Esophagus muscularis mucosa (tissue), 4 donors: ENCODE data around the gene GNB3. TPM values are rescaled to one million over a fixed set of nuclear protein-coding genes. Genes with fewer than 3 reads are reported as not detected.

Experiments
- DNase-seq: peaks from one replicate; pipeline ENCODE4 v3.0.0-alpha.2; 2017; ENCODE audit errors: extremely low spot score
- H3K27ac ChIP-seq, 4 donors: fragments of 200-600 bp; sonication (generic); replicated peaks in 1 of 4; 1 replicate in 3 of 4; 2 replicates in 1 of 4; pipeline ENCODE4 v1.5.1; 2016 to 2019; ENCODE audit warnings: mild to moderate bottlenecking in 1 of 4
- H3K27me3 ChIP-seq, 4 donors: fragments of 200-600 bp; sonication (generic); one replicate each; pipeline versions ENCODE4 v1.5.1 to v1.6.0; 2016 to 2019
- H3K36me3 ChIP-seq, 4 donors: fragments of 200-600 bp; sonication (generic); one replicate each; pipeline ENCODE4 v1.5.1; 2016 to 2019
- H3K4me1 ChIP-seq, 4 donors: fragments of 200-600 bp; sonication (generic); one replicate each; pipeline ENCODE4 v1.5.1; 2016 to 2019
- H3K4me3 ChIP-seq, 4 donors: fragments of 200-600 bp; sonication (generic); 1 replicate in 2 of 4; 2 replicates in 2 of 4; pipeline ENCODE4 v1.5.1; 2016 to 2019; ENCODE audit warnings: mild to moderate bottlenecking in 4 of 4, moderate library complexity in 1 of 4
- H3K9me3 ChIP-seq, 4 donors: fragments of 200-600 bp; sonication (generic); 1 replicate in 3 of 4; 2 replicates in 1 of 4; pipeline ENCODE4 v1.5.1; 2016 to 2019
- CTCF ChIP-seq, 3 experiments: fragments of 200-600 bp in 2 of 3; fragments of 450-650 bp in 1 of 3; sonication (generic) in 2 of 3; IDR thresholded peaks; one replicate each; pipeline ENCODE4 v1.5.1; 2017 to 2019; ENCODE audit warnings: antibody characterized with exemption in 3 of 3, mild to moderate bottlenecking in 2 of 3, moderate library complexity in 1 of 3
- EP300 ChIP-seq: sonication (generic); formaldehyde crosslinking; IDR thresholded peaks from one replicate; pipeline ENCODE4 v1.6.1; 2017; ENCODE audit warnings: antibody characterized with exemption
- POLR2A ChIP-seq: fragments of 450-650 bp; IDR thresholded peaks from one replicate; pipeline ENCODE4 v1.6.1; 2017; ENCODE audit warnings: antibody characterized with exemption, moderate library complexity, mild to moderate bottlenecking, low read depth
- POLR2AphosphoS5 ChIP-seq, 2 donors: sonication (generic); formaldehyde crosslinking; IDR thresholded peaks; one replicate each; pipeline ENCODE4 v1.6.1; 2017; ENCODE audit warnings: antibody characterized with exemption in 2 of 2
- WGBS: methylation state at CpG from one replicate; pipeline ENCODE4 v1.1.5; 2018; 5-methylcytosine and 5-hydroxymethylcytosine counted together
- intact Hi-C: fragments of 100-400 bp; cut with DNase I; formaldehyde crosslinking; loops from one replicate; pipeline ENCODE4 v1.15.1; 2023
- total RNA-seq, 4 donors: library from RNA; depleted of rRNA; stranded (reverse); fragments of >200 nt; gene quantifications; one replicate each; pipeline versions ENCODE4 v1.1.0 to v1.2.1, GENCODE V29; 2016

Gene GNB3
- total RNA-seq, 4 donors from 2014 or later, result 0.39 to 1.7 (median 0.46) TPM

- peaks cover 20 to 55% (median 49%) of the 10 kb centered on the region in 4 donors for H3K4me1 ChIP-seq
- no peak for DNase-seq
- 67% methylated on average over 7 of the region's 7 CpGs for WGBS
- intact Hi-C loops, result no loop called here
- peak overlapping the region; percentile 54 to 71 (median 58) for H3K4me3 ChIP-seq
- no peak overlapping the region for H3K27ac ChIP-seq
- peaks cover 0 to 38% (median 5%) of the 10 kb centered on the region in 4 donors for H3K27me3 ChIP-seq
- H3K9me3 ChIP-seq, result no peaks in the 10 kb centered on the region
- no peak for TF ChIP-seq POLR2AphosphoS5 (IDR thresholded peaks at IDR 0.05)
- TF ChIP-seq POLR2A, result no peak
- TF ChIP-seq EP300, result no peak
- TF ChIP-seq CTCF (IDR thresholded peaks at IDR 0.05), result no peak
- H3K36me3 ChIP-seq, result no peaks in the 10 kb centered on the region
Observed at GRCh38 chr12:6822426-6823135, 18.1 kb upstream of the GNB3 start.

DNA sequence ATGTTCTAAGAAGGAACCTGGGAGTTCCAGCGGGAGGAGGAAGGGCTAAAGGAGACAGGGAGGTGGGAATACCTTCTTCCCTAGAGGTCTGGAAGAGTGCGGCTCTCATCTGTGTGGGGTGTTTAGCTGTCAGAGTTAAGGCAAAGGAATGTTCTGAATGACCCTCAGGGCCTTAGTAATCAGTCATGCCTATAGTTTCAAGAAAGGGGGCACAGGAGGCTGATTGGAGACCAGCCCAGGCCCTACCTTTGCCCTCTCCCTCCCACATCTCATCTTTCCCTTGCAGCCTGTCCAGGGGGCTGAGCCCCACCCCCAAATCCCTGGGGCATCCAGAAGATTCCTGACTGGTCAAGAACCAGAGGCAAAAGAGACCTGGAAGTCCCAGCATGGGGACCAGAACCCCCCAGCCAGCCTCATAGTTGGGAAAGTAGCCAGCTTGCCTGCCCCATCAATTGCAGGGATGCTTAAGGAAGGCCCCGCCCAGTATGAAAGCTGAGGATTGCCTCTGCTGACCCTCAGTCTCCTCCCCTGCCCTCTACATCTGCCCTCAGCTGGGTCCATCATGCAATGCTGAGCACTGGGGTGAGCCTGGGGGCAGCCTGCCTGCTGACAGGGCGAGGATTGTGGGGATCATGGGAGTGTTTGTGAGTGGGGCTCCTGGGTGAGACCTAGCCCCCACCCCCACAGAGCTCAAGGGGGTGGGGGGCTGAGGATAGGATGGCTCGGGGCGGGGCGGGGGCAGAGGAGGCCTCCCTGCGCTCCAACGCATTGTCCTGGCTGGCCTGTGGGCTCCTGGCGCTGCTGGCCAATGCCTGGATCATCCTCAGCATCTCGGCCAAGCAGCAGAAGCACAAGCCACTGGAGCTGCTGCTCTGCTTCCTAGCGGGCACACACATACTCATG is 17.3 kb upstream of the GNB3 start:
- no peak for DNase-seq
- 65% methylated on average over 7 of the region's 12 CpGs for WGBS
- Histone ChIP-seq H3K27ac (no peak overlapping the region), H3K36me3 (no peaks in the 10 kb centered on the region), H3K4me1 (peaks cover 25 to 62% (median 56%) of the 10 kb centered on the region in 4 donors), H3K27me3 (peaks cover 0 to 38% (median 5%) of the 10 kb centered on the region in 4 donors), H3K9me3 (no peaks in the 10 kb centered on the region), H3K4me3 (no peak overlapping the region)
- intact Hi-C loops, result no loop called here
- no peak for TF ChIP-seq CTCF (IDR thresholded peaks at IDR 0.05)
- no peak for TF ChIP-seq EP300
- no peak for TF ChIP-seq POLR2A
- TF ChIP-seq POLR2AphosphoS5 (IDR thresholded peaks at IDR 0.05), result no peak

DNA sequence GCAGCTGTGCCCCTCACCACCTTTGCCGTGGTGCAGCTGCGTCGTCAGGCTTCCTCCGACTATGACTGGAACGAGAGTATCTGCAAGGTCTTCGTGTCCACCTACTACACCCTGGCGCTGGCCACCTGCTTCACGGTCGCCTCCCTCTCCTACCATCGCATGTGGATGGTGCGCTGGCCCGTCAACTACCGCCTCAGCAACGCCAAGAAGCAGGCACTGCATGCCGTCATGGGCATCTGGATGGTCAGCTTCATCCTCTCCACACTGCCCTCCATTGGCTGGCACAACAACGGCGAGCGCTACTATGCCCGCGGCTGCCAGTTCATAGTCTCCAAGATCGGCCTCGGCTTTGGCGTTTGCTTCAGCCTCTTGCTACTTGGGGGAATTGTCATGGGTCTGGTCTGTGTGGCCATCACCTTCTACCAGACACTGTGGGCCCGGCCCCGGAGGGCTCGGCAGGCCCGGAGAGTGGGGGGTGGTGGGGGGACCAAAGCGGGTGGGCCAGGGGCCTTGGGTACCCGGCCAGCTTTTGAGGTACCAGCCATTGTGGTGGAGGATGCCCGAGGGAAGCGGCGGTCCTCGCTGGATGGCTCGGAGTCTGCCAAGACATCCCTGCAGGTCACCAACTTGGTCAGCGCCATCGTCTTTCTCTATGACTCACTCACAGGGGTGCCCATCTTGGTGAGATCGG is 16.5 kb upstream of the GNB3 start:
- TF ChIP-seq POLR2AphosphoS5 (IDR thresholded peaks at IDR 0.05) (no peak), EP300 (no peak), POLR2A (no peak), CTCF (IDR thresholded peaks at IDR 0.05) (no peak)
- H3K9me3 ChIP-seq, result no peaks in the 10 kb centered on the region
- H3K4me3 ChIP-seq, result no peak overlapping the region
- WGBS, result 94% methylated on average over 36 of the region's 37 CpGs
- H3K4me1 ChIP-seq, result peaks cover 25 to 68% (median 61%) of the 10 kb centered on the region in 4 donors
- intact Hi-C loops, result no loop called here
- H3K36me3 ChIP-seq, result no peaks in the 10 kb centered on the region
- DNase-seq, result no peak
- no peak overlapping the region for H3K27ac ChIP-seq
- H3K27me3 ChIP-seq, result peaks cover 0 to 38% (median 5%) of the 10 kb centered on the region in 4 donors

- TF ChIP-seq POLR2A, result no peak
- no peak for TF ChIP-seq CTCF (IDR thresholded peaks at IDR 0.05)
- no peak for TF ChIP-seq POLR2AphosphoS5 (IDR thresholded peaks at IDR 0.05)
- no peak for TF ChIP-seq EP300
- H3K27ac ChIP-seq, result peak overlapping the region in 2 of 4 donors; percentile 20 to 21
- H3K36me3 ChIP-seq, result no peaks in the 10 kb centered on the region
- 46% methylated on average over 12 of the region's 12 CpGs for WGBS
- peaks cover 30 to 75% (median 68%) of the 10 kb centered on the region in 4 donors for H3K4me1 ChIP-seq
- no peaks in the 10 kb centered on the region for H3K9me3 ChIP-seq
- no peak for DNase-seq
- intact Hi-C loops, result loop anchor here (5.0 kb wide), 2 partner anchors 73 to 208 kb away; partner anchors contain the start of gene MLF2
- H3K27me3 ChIP-seq, result peaks cover 0 to 38% (median 5%) of the 10 kb centered on the region in 4 donors
- H3K4me3 ChIP-seq, result peak overlapping the region; percentile 14 to 46 (median 26)
Observed at GRCh38 chr12:6824901-6825381, 15.8 kb upstream of the GNB3 start.
